ENCODE data around the gene ARHGAP22.

DNA sequence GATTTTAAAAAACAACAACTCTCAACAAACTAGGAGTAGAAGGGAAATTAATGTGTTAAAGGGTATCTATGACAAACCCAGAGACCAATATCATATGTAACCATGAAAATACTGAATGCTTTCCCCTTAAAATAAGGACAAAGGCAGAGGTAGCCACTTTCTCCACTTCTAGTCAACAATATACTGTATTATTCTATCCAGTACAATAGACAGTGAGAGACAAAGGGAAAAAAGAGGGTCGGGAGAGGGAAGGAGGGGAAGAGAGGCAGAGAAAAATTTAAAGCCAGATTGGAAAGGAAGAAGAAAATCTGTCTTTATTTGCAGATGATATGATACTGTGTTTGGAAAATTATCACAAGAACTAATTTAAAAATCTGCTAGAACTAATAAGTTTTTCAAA lies 40.7 kb upstream of the ARHGAP22 start:
- TF ChIP-seq, protein P1, sequence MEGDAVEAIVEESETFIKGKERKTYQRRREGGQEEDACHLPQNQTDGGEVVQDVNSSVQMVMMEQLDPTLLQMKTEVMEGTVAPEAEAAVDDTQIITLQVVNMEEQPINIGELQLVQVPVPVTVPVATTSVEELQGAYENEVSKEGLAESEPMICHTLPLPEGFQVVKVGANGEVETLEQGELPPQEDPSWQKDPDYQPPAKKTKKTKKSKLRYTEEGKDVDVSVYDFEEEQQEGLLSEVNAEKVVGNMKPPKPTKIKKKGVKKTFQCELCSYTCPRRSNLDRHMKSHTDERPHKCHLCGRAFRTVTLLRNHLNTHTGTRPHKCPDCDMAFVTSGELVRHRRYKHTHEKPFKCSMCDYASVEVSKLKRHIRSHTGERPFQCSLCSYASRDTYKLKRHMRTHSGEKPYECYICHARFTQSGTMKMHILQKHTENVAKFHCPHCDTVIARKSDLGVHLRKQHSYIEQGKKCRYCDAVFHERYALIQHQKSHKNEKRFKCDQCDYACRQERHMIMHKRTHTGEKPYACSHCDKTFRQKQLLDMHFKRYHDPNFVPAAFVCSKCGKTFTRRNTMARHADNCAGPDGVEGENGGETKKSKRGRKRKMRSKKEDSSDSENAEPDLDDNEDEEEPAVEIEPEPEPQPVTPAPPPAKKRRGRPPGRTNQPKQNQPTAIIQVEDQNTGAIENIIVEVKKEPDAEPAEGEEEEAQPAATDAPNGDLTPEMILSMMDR (conservative IDR thresholded peaks at IDR 0.05; ENCODE audit: low read length), result no peak
- no peak for TF ChIP-seq EZH2phosphoT487 (IDR thresholded peaks at IDR 0.05; ENCODE audit: borderline replicate concordance, low read depth, low read length)

Data from OCI-LY7 (cell line).